Fibroblast of lung (primary cell): Measurements from ENCODE around the gene DICER1.

Source experiments
- EZH2 ChIP-seq: IDR thresholded peaks from 2 replicates; pipeline ENCODE4 v1.5.1; 2012; ENCODE audit warnings: low read length, control low read depth, mild to moderate bottlenecking; ENCODE audit errors: missing control alignments
- TF ChIP-seq, protein P1 (sequence below), 2 donors: IDR thresholded peaks in 1 of 2; conservative IDR thresholded peaks in 1 of 2; 1 replicate in 1 of 2; 2 replicates in 1 of 2; pipeline ENCODE4 v1.5.1; 2011 to 2012; ENCODE audit warnings: low read length in 2 of 2, control low read depth in 1 of 2, inconsistent platforms in 1 of 2, low read depth in 1 of 2, mild to moderate bottlenecking in 1 of 2

DNA sequence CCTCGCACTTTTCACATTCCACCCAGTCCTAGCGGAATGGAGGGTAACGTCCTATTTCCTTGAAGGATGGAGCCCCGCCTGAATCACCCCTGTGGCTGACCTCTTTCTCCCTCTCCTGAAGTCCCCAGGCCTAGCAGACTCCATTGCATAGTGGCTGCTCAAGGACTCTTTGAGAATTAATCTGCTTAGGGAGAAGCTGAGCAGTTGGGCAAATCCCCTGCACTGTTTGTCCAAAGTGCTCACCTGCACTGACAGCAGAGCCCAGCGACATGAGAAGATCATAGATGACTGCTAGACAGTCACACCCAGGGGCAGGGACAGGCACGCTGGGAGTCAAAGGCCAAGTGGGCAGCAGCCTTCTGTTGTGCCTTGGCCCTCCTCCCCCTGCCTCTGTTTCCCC lies 37.7 kb upstream of the DICER1 start:
- TF ChIP-seq, protein P1, sequence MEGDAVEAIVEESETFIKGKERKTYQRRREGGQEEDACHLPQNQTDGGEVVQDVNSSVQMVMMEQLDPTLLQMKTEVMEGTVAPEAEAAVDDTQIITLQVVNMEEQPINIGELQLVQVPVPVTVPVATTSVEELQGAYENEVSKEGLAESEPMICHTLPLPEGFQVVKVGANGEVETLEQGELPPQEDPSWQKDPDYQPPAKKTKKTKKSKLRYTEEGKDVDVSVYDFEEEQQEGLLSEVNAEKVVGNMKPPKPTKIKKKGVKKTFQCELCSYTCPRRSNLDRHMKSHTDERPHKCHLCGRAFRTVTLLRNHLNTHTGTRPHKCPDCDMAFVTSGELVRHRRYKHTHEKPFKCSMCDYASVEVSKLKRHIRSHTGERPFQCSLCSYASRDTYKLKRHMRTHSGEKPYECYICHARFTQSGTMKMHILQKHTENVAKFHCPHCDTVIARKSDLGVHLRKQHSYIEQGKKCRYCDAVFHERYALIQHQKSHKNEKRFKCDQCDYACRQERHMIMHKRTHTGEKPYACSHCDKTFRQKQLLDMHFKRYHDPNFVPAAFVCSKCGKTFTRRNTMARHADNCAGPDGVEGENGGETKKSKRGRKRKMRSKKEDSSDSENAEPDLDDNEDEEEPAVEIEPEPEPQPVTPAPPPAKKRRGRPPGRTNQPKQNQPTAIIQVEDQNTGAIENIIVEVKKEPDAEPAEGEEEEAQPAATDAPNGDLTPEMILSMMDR (conservative IDR thresholded peaks at IDR 0.05 in 1 of 2, IDR thresholded peaks at IDR 0.05 in 1 of 2; ENCODE audit: low read depth in 1 of 2, low read length in 2 of 2): no peak
- TF ChIP-seq EZH2: no peak
